GM12878 (cell line): ENCODE results near the gene MTR.
A peak's percentile ranks its signal among the peaks of the same experiment; 100 is the strongest.

Source experiments
- CTCF ChIP-seq, 3 experiments: IDR thresholded peaks in 2 of 3; conservative IDR thresholded peaks in 1 of 3; 2 replicates each; pipeline ENCODE4 v1.5.1; 2011; ENCODE audit warnings: low read depth in 3 of 3, low read length in 3 of 3, mild to moderate bottlenecking in 3 of 3, control low read depth in 2 of 3, moderate library complexity in 2 of 3, inconsistent platforms in 1 of 3, mixed read lengths in 1 of 3; ENCODE audit not compliant: control insufficient read depth in 2 of 3, insufficient read depth in 1 of 3; ENCODE audit errors: extremely low read depth in 1 of 3
- EP300 ChIP-seq, 2 experiments: fragments of 150-350 bp in 1 of 2; IDR thresholded peaks; 2 replicates each; pipeline ENCODE4 v1.6.1; 2011 to 2012; ENCODE audit warnings: low read depth in 2 of 2, low read length in 2 of 2, borderline replicate concordance in 1 of 2, improper control_type of control experiment in 1 of 2, inconsistent platforms in 1 of 2; ENCODE audit not compliant: control insufficient read depth in 1 of 2
- EZH2 ChIP-seq: IDR thresholded peaks from 2 replicates; pipeline ENCODE4 v1.6.1; 2012; ENCODE audit warnings: low read depth, mild to moderate bottlenecking, control low read depth, inconsistent platforms, low read length, borderline replicate concordance; ENCODE audit not compliant: control insufficient read depth
- HDAC6 ChIP-seq: fragments of 200-600 bp; sonication (generic); IDR thresholded peaks from one replicate; pipeline ENCODE4 v1.8.0; 2017; ENCODE audit warnings: antibody characterized with exemption; ENCODE audit not compliant: unreplicated experiment
- IKZF2 ChIP-seq, 2 experiments: fragments of 450-650 bp; IDR thresholded peaks; 2 replicates each; pipeline ENCODE4 v1.6.1; 2017; ENCODE audit warnings: mild to moderate bottlenecking in 2 of 2, moderate library complexity in 2 of 2
- MXI1 ChIP-seq: fragments of 150-350 bp; IDR thresholded peaks from 2 replicates; pipeline ENCODE4 v1.6.1; 2011; ENCODE audit warnings: low read depth, mild to moderate bottlenecking, inconsistent platforms, low read length, improper control_type of control experiment

- no peak; a peak in 1 of 4 replicates for TF ChIP-seq EP300 (IDR thresholded peaks at IDR 0.05; ENCODE audit: borderline replicate concordance in 1 of 2, control insufficient read depth in 1 of 2, low read depth in 2 of 2, low read length in 2 of 2)
- TF ChIP-seq CTCF (IDR thresholded peaks at IDR 0.05 in 2 of 3, conservative IDR thresholded peaks at IDR 0.05 in 1 of 3; ENCODE audit: control insufficient read depth in 2 of 3, extremely low read depth in 1 of 3, insufficient read depth in 1 of 3, low read depth in 3 of 3, low read length in 3 of 3): no peak
- TF ChIP-seq IKZF2 (IDR thresholded peaks at IDR 0.05): peak; percentile 59; a peak in 3 of 4 replicates
- TF ChIP-seq EZH2: no peak
- TF ChIP-seq MXI1: no peak
- TF ChIP-seq HDAC6: no peak
Observed at GRCh38 chr1:236795757-236796667, 920 bp downstream of the MTR start.
